Activated CD4-positive, alpha-beta T cell treated with anti-CD3 and anti-CD28 coated beads, Interleukin-2, amount 50 U/mL, for 24 hours (primary cell): ENCODE measurements around the gene TEK.

Experiments used
- DNase-seq, 2 donors: peaks; one replicate each; pipeline ENCODE4 v3.0.0-alpha.2; 2020; ENCODE audit warnings: low read depth in 1 of 2, low spot score in 1 of 2

TEK gene

GRCh38 chr9:27176971-27177370 lies 67.9 kb downstream of the TEK start:
- no peak for DNase-seq

DNA sequence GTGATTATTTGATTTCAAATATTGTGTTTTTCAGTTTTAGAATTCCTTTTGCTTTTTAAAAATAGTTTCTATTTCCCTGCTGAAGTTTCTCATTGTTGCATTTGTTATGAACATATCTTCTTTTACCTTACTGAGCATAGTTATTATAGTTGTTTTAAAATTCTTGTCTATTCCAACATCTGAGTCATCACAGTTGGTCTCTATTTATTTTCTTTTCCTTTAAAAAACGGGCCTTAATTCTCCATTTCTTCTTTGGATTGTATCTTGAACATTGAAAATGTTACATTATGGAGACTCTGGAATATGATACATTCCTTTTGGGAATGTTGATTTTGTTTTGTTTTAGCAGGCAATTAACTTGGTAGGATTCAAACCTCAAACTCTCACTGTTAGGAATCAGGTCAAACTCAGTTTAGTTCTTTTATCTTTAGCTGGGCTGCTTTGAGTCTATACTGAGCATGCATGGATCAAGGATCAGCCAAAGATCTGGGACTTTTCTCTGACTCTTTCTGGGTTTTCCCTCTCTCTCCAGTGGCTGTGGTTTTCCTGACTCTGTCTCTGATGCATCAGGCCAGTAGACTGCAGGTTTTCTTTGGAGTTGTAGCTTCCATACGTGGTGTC lies 70.3 kb downstream of the TEK start:
- DNase-seq, result no peak

GRCh38 chr9:27181381-27181780 lies 72.4 kb downstream of the TEK start:
- DNase-seq, result no peak

GRCh38 chr9:27182421-27182820 lies 73.4 kb downstream of the TEK start:
- no peak for DNase-seq

DNA sequence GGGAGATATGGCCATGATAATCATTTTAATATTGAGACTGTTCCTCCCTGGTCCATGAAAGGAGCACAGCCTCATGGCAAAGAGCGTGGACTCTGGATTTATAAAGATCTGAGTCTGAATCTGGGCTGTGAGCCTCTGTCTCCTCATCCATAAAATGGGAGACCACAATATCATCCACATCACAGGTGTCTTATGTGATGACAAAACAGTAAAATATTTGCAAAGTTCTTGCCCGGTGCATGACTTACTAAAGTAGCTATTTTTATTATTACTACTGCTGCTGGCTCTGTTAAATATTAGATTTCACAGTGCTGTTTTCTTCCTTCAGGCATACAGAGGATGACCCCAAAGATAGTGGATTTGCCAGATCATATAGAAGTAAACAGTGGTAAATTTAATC lies 74.1 kb downstream of the TEK start:
- no peak for DNase-seq

DNA sequence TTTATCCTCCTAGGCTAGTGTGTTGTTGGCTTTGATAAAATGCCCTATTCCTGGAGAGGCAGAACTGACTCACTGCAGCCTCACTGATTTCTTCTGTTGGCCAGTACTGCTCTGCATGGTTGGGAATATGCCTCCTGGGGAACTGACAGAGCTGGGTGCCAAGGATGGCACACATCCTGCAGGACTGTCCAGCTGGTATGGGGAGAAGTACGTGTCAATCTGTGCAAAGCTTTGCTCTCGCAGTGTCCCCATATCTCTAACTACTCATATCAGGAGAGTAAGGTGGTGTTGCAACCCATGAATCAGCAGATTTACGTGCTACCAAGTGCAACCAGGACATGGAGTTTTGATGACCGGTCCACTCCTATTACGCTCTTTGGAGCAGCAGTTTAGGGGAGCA lies 74.7 kb downstream of the TEK start:
- DNase-seq, result no peak

DNA sequence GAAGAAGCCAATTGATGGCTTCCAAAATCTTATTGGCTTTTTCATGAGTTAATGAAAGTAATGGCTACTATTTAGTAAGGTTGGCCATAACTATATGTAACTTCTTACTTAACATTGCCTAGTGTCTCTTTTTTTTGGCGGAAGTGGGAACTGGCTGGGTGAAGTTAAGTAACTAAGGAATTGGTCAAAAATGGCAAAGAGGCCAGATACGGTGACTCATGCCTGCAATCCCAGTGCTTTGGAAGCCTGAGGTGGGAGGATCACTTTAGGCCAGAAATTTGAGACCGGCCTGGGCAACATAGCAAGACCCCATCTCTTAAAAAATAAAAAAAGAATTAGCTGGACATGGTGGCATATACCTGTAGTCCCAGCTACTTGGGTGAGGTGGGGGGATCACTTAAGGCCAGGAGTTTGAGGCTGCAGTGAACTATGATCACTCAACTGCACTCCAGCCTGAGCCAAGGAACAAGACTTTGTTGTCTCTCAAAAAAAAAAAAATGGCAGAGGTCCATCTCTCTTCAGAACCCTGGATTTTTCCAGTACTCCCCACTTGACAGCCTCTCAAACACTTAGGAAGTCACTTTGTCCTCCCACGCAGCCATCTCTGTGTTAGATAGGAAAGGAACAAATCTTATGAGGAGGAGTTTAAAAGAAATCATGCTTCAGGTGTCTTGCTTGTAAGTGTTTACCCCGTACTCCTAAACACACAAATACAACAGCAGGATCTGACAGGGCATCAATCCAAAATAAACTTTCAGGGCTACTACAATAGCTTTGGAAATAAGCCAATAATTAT lies 75.7 kb downstream of the TEK start:
- no peak for DNase-seq

DNA sequence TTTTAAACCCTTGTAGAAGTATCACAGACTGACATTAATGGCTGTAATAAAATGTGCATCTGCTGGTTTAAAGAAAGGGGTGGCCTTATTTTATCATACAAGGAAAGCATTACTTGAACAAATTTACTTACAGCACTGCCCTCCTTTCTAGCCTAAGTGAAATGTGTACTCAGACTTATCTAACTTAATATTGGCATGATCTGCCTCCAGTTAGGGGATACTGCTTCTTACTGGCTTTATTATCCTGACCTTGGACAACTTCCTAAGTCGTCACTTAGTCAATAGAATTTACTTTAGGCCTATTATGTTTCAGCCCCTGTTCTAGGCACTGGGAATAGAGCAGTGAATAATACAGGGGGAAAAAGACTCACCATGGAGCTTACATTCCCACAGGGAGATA lies 79.4 kb downstream of the TEK start:
- no peak for DNase-seq

DNA sequence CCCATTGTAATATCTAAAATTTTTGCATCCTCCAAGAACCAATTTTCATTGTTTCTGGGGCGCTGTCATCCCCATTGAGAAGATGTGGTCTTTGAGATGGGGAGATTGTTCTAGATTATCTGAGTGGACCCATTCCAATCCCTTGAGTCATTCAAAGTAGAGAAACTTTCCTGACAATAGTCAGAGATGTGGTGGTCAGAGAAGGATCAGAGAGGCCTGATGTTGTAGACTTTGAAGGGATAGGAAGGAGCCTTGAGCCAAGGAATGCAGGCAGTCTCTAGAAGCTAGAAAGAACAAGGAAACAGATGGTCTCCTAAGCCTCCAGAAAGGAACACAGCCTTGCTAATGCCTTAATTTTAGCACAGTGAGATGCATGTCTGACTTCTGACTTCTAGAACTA lies 80.4 kb downstream of the TEK start:
- no peak for DNase-seq

GRCh38 chr9:27192291-27192960 lies 83.4 kb downstream of the TEK start:
- no peak for DNase-seq

DNA sequence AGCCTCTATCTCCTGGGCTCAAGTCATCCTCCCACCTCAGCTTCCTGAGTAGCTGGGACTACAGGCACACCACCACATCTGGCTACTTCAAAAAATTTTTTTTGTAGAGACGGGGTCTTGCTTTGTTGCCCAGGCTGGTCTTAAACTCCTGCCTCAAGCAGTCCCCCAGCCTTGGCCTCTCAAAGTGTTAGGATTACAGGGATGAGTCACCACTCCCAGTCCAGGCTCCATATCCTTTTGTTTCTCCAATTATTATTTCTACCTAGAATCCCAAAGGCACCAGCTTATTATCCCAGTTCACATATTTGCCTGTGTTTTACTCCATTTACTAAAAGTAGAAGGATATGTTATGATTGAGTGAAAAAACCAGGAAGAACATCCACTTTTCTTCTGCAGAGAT lies 84.9 kb downstream of the TEK start:
- no peak for DNase-seq

GRCh38 chr9:27194401-27195091 lies 85.5 kb downstream of the TEK start:
- DNase-seq, result no peak

DNA sequence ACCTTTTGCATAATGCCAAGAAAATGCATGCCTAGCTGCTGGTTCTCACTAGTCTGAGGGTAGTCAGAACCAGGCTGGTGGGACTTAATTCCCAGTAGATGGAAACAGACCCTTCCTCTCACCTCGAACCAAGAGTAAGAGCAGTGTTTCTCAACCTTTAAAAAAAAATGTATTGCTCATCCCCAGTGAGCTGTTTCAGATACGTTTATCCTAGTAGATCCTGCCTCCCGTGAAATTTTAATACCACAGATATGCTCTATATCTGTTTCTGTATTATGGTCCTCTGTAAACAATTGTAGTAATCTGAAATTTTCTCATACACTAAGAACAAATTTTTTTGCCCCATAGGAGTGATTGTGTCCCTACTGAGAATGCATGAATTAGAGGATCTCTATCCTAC lies 86.2 kb downstream of the TEK start:
- no peak for DNase-seq

DNA sequence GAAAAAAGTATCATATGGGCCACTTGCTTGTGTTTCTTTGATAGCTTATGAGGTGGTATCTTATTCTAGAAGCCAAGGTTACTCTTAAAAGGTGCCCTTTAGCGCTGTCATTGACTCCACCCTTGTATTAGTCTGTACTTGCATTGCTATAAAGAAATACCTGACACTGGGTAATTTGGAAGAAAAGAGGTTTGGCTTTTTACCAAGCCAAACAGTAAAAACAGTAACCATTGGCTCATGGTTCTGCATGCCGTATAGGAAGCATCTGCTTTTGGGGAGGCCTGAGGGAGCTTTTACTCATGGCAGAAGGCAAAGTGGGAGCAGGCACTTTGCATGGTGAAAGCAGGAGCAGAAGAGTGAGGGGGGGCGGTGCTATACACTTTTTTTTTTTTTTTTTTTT lies 87.4 kb downstream of the TEK start:
- no peak for DNase-seq

GRCh38 chr9:27198190-27198589 lies 89.2 kb downstream of the TEK start:
- DNase-seq, result no peak

GRCh38 chr9:27202056-27202455 lies 93.0 kb downstream of the TEK start:
- no peak for DNase-seq

DNA sequence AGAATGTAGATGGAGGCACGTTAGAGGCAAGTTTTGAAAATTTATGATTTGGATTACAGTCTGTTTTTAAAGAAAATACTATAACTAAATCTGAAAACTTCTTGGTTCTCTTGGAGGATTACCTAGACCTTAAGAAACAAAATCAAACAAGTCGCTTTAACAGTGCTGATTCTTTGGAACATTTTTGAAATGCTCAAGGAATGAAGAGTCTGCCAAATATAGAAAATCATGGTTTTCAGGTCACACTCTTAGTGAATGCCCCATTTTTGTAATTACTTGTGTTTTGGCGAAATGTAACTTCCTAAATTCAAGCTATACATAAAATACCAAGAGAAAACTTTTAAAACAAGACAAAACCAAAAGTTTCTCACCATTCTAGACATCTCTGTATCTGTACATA lies 94.8 kb downstream of the TEK start:
- DNase-seq, result no peak

DNA sequence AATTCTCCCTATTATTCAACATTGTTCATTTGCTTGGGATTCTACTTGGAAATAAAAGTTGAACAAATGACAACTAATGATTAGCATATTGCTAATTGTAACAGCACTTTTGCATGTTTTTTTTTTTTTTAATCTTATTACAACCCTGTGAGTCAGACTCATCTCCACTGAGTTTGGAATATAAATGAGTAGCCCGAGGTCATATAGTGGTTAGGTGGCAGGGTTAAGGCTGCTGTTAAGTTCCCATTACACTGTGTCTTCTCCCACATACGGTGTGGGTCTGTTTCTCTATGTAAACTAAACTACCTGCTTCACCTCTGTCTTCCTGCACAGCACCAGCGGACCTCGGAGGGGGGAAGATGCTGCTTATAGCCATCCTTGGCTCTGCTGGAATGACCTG lies 95.6 kb downstream of the TEK start:
- no peak for DNase-seq

DNA sequence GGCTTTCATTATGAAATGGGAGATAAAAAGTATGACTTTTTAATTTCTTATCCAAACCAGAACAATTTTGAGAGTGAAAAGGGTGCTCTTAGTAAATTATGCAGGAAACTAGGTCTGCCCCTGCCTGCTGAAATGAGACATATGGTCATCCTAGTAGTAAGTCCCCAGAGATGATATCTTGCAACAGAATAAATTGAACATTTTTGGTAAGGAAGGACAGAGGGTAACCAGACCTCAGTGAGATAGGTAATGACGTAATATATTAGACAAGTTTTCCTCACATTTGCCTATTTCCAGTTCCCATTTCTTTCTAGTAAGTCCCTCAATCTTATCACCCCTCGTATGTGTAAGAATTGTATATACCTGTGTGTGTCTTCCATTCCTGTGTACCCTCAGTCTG lies 96.2 kb downstream of the TEK start:
- no peak for DNase-seq

- no peak for DNase-seq
Measured at GRCh38 chr9:27206041-27206440, 97.0 kb downstream of the TEK start.

- no peak for DNase-seq
Measured at GRCh38 chr9:27209034-27209433, 100.0 kb downstream of the TEK start.

DNA sequence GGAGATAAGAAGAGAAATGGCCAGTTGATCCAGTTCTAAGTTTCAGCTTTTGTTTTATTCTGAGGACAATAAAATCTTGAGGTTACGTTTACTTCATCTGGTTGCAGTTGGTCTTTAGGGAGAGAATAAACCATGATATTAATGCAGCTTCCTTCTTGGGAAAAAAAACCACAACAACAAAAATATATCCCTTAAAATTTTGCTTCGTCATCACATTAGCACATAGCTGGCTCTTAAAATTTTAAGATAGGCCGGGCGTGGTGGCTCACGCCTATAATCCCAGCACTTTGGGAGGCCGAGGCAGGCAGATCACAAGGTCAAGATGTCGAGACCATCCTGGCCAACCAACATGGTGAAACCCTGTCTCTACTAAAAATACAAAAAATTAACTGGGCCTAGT lies 101.6 kb downstream of the TEK start:
- no peak for DNase-seq
